HG02642 (cell line): ENCODE measurements around the gene CELA3A.
"Not testable (repeated sequence)": the region's sequence is repeated elsewhere in the genome, so short reads cannot be mapped to it uniquely, and the experiment has no call there.

ENCODE experiments used
- ATAC-seq: cut with Tn5 transposase; IDR thresholded peaks from one replicate; pipeline ENCODE4 v1.9.1; 2021; ENCODE audit warnings: mild to moderate bottlenecking; ENCODE audit not compliant: unreplicated experiment, poor library complexity

The CELA3A gene, protein sequence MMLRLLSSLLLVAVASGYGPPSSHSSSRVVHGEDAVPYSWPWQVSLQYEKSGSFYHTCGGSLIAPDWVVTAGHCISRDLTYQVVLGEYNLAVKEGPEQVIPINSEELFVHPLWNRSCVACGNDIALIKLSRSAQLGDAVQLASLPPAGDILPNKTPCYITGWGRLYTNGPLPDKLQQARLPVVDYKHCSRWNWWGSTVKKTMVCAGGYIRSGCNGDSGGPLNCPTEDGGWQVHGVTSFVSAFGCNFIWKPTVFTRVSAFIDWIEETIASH

DNA sequence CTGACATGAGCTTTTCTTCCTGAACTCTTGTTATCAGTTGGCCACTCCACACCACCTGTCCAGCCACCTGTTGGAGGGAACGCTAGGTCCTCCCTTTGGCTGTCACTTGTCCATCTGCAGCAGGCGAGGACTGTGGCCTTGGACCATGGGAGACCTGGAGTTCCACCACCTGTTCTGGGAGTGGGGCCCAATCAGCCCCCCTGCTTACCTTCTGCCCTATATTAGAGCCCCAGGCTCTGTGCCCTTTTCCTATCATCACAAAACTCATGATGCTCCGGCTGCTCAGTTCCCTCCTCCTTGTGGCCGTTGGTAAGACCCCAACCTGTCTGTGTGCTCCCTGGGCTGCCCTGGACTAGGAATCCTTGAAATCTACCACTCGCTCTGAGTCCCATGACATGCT, at the start of gene CELA3A:
CELA3A (plus strand) TSS at position 249 of the 400 bp plus-strand sequence; CDS start at position 267, 18 bp downstream.
- no peak for ATAC-seq

DNA sequence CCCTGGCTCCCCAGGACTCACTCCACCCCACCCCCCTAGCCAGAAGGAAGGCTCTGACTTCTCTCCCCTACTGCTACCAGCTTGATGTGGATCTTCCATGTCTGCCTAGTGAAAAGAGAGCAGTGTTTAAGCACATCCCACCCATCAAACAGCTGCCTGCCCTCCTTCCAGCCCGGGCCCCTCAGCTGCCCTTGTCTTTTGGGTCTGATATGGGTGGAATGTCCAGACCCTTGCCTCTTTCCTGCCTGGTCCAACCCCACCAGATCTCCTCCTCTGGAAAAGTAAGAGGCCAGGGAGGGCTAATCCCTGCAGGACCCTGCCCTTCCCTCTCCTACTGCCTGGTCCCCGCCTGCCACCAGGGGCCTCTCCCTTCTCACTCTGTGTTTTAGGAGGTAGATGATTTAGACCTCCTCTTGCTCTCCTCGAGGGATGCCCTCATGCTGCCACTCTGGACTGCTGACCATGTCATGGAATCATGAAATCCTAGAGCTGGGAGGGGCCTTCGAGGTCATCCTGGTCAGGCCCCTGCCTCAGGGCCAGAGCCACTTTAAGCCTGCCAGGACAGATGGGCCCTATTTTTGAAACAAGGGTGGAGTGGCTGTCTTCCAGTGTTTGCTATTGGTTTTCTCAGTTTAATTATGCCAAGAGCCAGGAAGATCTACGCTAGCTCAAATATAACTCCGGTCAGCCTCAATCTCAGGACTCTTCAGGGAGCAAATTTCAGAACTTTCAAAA, 48.5 kb upstream of the CELA3A start:
- no peak for ATAC-seq

DNA sequence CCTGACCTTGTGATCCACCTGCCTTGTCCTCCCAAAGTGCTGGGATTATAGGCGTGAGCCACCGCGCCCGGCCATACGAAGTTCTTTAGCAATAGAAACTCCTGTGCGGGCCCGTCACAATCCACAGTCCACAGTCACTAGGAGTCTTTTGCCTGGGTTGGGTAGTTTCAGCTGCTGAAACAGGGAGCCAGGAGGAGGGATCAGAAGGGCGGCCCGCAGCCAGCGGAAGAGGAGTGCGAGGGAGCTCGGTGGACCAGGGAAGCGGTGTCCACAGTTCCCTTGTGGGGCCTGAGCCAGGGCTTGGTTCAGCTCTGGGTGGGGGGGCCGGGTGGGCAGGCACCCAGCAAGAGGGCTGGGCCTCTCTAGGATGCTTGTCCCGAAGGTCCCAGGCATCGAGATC, 46.4 kb upstream of the CELA3A start:
- ATAC-seq, result no peak

DNA sequence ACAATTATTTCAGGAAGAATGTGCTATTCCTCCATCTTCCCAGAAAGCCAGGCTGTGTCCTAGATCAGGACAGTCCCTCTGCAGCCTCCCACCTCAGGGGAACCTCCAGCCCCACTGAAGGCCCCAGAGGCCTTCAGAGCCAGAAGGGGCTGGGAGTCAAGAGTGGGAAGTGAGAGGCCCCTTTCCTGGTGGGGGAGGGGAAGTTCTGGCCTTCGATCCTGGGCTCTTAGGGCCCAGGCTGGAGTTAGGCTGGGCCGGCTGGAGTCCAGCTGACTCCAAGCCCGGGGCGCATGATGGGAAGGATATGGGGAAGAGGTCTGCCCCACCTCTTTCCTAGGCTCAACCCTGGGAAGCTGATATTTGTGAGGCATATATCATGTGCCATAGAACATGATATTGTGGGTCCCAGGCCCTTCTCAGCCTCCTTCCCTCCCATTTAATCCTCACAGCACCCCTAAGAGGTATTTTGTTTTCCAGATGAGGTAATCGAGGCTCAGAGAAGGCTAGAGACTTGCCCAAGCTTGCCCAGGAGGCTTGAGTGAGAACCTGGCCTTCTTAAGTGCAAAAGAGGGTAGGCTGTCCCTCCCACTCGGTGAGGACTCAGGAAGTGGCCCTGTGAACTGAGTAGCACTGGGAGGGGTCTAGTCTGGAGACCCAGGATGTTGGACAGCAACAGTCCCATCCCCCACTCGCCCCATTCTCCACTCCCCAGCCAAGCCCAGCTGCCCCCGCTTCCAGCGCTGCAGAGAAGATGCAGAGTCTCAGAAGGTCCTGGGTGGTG, 45.8 kb upstream of the CELA3A start:
- ATAC-seq, result no peak

DNA sequence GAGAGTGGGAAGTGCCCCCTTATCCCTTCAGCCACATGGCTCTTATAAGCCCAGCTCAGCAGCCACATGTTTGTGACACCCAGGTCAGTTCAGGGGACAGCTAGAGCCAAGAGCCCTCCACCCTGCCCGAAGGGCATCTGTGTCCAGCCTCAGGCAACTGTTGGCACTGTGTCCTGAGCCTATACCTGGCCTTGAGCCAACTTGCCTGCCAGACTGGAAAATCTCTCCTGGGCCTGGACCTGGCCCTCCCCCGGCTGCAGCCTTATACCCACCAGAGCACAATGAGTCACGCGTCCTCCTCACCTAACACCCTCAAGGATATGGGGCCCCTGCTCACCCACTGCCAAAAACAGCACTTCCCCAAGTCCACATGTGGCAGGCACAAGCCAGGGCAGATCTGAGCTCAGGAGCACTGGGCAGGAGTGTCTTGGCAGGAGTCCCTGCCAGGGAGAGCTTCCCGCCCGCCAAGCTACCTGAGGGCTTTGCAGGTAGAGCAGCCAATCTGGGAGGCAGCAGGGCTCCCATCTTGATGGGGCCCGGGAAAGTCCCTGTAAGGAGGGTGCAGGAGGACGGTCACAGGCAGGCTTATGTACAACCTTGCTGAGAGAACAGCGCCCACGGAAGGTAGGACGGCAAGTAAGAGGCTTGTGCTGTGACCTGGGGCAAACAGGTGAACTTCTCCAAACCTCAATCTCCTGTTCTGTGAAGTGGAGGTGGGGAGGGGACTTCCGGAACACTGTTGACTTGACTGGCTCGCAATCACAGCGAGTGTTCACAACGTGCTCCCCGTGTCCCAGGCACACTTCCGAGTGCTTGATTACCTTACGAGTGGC, 44.5 kb upstream of the CELA3A start:
- no peak for ATAC-seq

DNA sequence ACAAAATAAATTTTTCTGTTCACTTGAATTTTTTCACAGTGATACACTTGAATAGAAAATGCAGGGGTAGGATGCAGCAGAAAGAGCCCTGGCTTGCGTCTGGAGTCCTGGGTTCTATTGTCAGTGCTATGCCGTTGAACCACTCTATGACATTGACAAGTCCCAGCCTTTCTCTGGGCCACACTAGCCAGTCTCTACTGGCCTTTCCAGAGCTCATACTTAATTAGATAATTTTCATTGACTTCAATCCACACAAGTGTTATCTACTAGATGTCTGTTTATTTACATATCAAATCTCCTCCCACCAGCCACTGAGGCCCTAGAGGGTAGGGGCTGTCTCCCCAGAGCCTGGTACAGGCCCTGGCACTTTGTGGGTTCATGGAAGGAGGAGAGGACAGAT, 40.1 kb upstream of the CELA3A start:
- ATAC-seq, result no peak

DNA sequence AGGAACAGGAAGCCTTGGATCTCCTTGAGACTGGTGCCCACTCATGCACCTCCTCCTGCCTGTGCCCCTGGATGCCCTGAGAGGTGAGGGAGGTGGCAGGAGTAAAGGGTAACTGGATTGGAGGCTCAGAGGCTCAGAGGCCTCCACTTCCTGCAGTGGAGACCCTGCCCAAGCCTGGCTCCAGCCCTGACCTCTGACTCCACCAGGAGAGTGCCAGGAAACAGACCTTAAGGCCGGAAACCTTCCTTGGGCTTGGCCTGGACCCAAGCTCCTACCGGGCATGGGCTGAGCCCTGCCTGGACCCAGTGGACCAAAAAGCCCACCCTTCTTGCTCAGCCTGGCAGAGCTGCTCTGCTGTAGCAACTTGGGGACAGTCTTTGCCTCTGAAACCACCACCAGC, 39.7 kb upstream of the CELA3A start:
- no peak for ATAC-seq

DNA sequence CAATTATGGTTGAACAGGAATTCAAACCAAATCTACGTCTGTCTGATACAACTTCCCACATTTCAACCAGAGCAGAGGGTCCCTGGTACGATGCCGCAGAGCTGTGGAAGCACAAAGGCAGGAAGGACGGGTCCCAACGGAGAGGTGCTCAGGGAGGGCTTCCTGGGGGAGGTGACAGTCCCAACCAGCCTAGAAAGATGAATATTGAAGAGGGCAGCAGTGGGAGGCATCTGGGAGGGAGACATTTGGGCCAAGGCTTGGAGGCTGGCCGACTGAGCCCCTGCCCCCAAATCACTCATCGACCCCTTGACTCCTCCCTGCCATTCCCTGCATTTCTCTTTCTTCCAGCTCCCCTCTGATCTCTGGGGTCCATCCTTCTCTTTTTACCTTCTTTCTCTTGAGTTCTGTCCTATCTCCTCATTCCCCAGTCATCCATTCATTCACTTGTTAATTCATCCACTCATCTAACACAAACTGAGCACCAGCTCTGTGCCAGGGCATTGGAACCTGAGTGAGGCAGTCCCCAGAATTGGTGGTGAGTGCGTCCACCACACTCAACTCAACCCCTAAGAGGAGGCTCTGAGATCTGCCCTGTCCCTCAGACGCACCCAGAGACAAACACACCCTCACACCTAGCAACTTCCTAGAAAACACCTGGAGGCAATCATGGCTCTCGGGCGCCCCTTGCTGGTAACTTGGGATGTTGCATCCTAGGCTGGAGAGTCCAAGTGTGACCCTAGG, 37.8 kb upstream of the CELA3A start:
- no peak for ATAC-seq

DNA sequence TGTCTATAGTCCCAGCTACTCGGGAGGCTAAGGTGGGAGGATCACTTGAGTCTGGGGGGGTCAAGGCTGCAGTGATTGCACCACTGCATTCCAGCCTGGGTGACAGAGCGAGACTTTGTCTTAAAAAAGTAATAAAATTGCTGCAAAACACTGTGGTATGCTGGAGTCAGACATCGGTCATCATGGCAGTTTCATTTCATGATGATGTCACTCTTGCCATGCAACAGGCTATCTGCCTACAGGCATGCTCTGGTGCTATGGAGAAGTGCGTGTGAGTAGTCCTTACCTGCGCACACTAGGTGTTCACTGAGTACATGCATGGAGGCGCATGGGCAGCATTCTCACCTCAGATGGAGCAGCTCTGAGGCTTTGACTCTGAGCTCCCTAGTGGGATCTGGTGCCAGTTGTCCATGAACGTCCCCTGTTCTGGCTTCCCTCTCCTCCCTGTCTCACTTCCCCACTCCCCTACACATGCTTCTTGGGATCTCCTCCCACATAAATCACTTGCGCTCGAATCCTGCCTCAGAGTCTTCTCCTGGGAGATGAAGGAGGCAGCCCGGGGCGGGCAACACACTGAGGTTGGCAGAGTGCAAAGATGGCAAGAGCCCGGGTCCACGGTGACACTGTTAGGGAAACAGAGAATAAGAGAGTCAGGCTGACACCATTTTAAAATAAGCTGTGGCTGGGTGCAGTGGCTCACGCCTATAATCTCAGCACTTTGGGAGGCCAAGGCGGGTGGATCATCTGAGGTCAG, 35.0 kb upstream of the CELA3A start:
- no peak for ATAC-seq

DNA sequence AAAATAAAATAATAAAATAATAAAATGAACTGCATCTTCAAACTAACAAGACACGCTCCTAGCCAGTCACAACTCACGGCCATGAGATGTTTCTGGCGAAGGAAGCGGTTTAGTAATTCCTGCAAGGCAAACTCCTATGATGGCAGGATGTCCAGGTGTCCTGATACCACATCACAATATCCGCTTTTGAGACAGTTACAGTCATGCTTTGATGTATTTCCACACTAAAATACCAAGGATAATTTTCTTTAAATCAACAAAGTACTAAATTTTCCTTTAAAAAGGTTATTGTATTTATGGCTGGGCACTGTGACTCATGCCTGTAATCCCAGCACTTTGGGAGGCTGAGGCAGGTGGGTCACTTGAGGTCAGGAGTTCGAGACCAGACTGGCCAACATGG, 34.2 kb upstream of the CELA3A start:
- not testable (repeated sequence) for ATAC-seq

DNA sequence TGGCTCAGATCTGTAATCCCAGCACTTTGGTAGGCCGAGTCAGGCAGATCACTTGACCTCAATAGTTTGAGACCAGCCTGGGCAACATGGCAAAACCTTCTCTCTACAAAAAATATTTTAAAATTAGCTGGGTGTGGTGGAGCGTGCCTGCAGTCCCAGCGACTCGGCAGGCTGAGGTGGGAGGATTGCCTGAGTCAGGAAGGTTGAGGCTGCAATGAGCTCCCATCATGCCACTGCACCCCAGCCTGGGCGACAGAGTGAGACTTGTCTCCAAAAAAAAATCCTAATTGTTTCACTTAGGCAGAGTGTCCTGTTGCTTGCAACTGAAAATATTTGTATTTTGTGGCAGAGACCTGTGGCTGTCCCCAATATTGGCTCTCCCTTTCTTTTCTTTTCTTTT, 32.4 kb upstream of the CELA3A start:
- ATAC-seq, result not testable (repeated sequence)

DNA sequence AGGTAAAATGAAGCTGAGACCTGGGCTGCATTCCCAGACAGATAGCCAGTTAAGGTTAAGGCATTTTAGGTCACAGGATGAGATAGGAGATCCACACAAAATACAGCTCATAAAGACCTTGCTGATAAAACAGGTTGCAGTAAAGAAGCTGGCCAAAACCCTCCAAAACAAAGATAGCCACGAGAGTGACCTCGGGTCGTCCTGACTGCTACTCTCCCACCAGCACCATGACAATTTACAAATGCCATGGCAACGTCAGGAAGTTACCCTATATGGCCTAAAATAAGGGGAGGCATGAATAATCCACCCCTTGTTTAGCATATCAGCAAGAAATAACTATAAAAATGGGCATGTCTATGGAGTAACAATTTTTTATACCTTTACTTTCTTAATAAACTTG, 30.9 kb upstream of the CELA3A start:
- not testable (repeated sequence) for ATAC-seq

DNA sequence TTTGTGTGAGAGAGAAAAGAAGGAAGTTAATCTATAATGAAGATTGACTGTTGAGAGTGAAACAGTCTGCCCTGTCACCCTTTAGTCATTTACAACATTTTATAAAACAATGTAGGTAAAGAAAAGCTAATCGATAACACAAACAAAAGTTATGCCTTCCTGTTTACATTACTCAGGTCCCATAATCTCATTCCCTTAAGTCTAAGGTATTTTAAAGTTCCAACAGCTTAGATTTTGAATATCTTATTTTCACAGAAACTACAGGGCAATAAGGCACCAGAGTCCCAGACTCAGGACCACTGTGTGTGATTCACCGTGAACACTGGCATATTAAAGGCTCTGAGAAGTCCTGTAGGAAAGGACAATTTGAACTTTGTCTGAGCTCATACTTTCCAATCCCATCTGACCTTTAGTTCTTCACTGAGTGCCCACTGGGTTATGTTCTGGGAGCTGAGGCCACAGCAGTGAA, 28.4 kb upstream of the CELA3A start:
- not testable (repeated sequence) for ATAC-seq

DNA sequence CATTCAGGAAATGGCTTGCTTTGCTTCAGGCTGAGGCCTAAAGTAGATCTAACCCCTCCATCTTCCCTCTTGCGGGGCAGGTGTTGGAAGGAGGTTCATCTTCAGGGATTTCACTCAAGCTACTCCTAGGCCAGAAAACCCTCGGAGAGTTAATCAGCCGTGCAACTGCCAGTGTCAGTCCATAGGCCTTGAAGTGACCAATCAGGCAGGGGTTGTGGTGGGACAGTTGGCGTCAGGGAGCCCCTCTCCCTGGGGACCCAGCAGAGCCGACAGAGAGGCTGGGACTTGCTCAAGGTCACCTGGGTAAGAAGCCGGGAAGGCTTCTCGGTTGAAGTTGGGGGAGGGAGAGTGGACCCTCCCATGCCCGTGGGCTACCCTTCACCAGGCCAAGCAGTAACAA, 27.5 kb upstream of the CELA3A start:
- not testable (repeated sequence) for ATAC-seq

DNA sequence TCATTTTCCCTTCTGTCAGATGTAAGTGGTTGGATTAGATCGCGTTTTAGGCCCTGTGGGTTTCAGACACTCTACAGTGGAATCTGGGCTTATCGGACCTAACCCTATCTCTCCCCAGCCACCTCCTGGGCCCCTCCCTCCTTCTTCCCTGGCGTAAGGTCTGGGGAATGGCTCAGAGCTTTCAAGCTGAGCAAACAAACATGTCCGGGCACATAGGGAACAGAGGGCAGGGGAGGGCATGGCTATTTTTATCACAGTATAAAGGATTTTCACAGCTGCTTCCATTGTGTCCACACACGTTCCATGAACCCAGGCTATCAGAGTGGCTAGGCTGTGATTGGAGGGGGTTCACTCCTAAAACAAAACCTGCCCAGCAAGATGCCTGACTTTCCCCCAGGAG, 26.8 kb upstream of the CELA3A start:
- ATAC-seq, result not testable (repeated sequence)

DNA sequence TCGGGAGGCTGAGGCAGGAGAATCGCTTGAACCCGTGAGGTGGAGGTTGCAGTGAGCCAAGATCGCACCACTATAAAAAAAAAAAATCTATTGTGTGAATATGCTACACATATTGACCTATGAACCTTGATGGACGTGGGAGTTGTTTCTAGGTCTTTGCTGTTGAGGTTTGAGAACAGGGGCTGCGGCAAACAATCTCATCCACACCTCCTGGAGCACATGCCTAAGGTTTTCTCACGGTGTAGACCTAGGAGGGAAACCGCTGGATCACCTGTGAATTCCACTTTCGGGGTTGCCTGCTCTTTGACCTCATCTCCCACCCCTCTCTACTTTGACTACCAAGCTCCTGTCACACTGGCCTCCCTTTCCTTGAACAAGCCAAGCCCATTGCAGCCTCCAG, 26.2 kb upstream of the CELA3A start:
- not testable (repeated sequence) for ATAC-seq

DNA sequence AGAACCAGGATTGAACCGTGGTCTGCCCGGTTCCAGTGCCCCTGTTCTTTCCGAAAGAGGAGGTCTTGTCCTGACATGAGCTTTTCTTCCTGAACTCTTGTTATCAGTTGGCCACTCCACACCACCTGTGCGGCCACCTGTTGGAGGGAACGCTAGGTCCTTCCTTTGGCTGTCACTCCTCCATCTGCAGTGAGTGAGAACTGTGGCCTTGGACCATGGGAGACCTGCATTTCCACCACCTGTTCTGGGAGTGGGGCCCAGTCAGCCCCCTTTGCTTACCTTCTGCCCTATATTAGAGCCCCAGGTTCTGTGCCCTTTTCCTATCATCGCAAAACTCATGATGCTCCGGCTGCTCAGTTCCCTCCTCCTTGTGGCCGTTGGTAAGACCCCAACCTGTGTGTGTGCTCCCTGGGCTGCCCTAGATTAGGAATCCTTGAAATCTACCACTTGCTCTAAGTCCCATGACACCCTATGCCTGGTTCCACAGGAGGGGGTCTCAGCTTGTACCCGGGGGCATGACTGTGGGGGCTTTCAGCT, 24.7 kb upstream of the CELA3A start, which contains the start of gene CELA3B:
CELA3B (plus strand) TSS at position 320 of the 537 bp plus-strand sequence; CDS start at position 338, 18 bp downstream.
- ATAC-seq, result not testable (repeated sequence)

DNA sequence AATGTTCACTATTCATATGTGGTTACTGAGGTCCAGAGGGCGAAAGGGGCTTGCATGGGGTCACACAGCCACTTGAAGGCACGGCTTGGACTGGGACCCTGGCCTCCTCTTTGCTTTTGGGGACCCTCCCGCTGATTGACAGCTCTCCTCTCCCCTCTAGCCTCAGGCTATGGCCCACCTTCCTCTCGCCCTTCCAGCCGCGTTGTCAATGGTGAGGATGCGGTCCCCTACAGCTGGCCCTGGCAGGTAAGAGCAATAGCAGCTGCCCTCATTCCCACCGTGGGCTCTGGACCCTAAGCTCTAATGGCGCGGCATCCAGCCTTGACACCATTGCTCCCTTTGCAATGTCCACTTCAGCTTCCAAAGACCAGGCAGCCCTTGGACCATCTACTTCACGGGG, 23.2 kb upstream of the CELA3A start:
- not testable (repeated sequence) for ATAC-seq
